Skin epidermis (tissue), 12 donors: ENCODE measurements around the gene CLIP1.
"Not testable (repeated sequence)": the region's sequence is repeated elsewhere in the genome, so short reads cannot be mapped to it uniquely, and the experiment has no call there.

Source experiments
- H3K27ac ChIP-seq, 21 experiments: fragments of 200-600 bp; sonication (generic) in 11 of 21; one replicate each; pipeline ENCODE4 v1.5.0; 2020; ENCODE audit warnings: mild to moderate bottlenecking in 3 of 21, inconsistent platforms in 2 of 21, moderate library complexity in 2 of 21
- H3K4me3 ChIP-seq, 7 experiments: fragments of 200-600 bp; sonication (generic) in 2 of 7; one replicate each; pipeline ENCODE4 v1.5.0; 2020; ENCODE audit warnings: inconsistent platforms in 2 of 7, mild to moderate bottlenecking in 2 of 7, moderate library complexity in 1 of 7

CLIP1 gene

DNA sequence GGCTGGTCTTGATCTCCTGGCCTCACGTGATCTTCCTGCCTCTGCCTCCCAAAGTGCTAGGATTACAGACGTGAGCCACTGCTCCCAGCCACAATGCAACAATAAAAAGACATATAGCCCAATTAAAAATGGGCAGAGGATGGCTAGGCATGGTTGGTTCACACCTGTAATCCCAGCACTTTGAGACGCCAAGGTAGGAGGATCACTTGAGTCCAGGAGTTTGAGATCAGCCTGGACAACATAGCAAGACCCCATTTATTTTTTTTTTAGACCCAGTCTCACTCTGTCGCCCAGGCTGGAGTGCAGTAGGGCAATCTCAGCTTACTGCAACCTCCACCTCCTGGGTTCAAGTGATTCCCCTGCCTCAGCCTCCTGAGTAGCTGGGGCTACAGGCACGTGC lies 21.6 kb upstream of the CLIP1 start:
- not testable (repeated sequence) for H3K27ac ChIP-seq, H3K4me3 ChIP-seq

DNA sequence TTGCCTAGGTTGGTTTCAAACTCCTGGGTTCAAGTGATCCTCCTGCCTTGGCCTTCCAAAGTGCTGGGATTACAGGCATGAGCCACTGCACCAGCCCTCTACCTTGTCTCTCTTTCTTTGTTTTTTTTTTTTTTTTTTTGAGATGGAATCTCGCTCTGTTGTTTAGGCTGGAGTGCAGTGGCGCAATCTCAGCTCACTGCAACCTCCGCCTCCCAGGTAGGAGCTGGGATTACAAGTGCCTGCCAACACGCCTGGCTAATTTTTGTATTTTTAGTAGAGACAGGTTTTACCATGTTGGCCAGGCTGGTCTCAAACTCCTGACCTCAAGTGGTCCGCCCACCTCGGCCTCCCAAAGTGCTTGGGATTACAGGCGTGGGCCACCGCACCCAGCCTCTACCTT lies 16.4 kb upstream of the CLIP1 start:
- not testable (repeated sequence) for H3K27ac ChIP-seq, H3K4me3 ChIP-seq

DNA sequence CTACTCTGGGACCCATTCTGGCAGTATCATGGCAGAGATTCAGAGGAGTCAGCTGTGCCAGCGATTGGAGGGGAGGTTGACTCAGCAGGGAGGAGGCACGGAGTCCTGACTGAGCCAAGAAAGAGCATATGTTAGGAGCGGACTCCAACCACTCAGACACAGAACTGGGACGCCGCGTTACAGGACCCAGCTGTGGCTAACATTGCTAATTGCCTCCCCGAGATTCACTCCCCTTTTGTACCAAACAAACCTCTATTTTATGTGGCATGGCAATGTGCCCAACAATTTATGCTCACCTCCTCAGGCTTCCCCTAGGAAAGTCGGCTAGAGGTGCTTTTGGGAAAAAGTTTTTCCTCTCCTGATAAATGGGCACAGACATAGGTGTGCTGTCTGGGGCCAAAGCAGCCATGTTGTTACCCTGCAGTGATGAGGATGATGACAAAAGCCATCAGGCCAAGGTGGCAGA lies 15.2 kb upstream of the CLIP1 start:
- Histone ChIP-seq H3K27ac (peak overlapping the region in 6 of 21 experiments; percentile 17 to 52 (median 46)), H3K4me3 (no peak overlapping the region)

DNA sequence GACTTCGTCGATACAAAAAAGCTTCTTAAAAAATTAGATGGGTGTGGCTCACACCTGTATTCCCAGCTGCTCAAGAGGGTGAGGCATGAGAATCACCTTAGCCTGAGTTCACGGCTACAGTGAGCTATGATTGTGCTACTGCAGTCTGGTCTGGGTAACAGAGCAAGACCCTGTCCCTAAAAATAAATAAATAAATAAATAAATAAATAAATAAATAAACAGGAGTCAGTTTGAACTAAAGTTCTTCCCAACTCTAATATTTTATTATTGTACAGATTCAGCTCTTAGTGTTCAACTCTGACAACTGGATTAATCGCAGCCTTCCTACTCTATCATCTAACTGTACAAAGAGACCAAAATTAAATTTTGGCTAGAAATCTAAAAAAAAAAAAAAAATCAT lies 12.7 kb upstream of the CLIP1 start:
- Histone ChIP-seq H3K4me3 (no peak overlapping the region), H3K27ac (no peak overlapping the region)

DNA sequence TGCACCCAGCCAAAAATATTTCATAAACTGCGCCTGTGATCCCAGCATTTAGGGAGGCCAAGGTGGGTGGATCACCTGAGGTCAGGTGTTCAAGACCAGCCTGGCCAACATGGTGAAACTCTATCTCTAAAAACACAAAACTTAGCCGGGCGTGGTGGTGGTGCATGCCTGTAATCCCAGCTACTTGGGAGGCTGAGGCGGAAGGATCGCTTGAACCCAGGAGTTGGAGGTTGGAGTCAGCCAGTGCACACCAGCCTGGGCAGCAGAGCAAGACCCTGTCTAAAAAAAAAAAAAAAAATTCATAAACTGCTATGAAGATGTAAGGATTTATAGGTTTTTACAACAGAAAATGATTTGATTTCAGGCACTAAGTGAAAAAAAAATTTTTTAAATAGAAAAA lies 6.6 kb upstream of the CLIP1 start:
- H3K4me3 ChIP-seq, H3K27ac ChIP-seq: not testable (repeated sequence)

DNA sequence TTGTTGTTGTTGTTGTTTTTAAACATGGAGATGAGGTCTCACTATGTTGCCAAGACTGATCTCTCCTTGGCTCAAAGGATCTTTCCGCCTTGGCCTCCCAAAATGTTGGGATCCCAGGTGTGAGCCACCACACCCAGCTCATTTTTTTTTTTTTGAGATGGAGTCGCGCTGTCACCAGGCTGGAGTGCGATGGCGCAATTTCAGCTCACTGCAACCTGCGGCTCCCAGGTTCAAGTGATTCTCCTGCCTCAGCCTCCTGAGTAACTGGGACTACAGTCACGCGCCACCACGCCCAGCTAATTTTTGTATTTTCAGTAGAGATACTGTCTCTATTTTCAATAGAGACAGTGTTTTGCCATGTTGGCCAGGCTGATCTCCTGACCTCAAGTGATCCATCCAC lies 4.9 kb upstream of the CLIP1 start:
- H3K27ac ChIP-seq, result no peak overlapping the region
- no peak overlapping the region for H3K4me3 ChIP-seq

DNA sequence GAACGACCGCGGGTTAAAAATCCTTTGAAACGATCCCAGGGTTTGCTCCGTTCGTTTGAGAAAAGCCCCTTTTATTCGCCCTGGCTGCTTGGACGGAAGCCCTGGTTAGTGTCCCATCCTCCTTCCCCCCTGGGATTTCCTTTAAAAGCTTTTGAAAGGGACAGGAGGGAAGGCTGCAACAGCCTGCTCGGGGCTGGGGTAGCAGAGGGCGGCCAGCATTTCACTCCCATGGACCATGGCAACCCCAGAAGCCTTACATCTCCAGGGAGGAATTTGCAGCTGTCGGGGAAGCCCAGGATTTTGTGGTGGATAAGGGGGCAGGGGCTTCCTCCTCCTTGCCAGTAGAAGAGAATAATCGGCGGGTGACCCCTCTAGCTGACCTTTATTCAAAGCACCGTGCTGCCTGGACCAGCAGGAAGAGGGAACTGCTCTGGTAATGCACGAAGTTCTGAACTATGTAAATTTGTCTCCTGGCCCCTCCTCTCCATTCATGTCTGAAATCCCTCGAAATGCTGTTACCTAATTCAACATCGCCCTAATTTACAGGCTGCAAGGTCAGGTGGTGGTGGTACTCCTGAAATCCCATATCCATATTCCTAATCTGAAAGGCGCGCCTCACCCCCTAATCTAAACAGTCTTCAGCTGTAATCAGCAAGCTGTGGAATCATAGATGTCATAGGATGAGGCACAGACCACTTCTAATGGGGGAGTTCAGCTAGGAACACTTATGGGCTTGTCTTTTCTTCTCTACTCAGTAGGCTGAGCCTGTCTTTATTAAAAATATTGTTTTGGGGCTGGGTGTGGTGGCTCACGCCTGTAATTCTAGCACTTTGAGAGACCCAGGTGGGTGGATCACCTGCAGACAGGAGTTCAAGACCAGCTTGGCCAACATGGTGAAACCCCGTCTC lies 1.0 kb upstream of the CLIP1 start:
- peak overlapping the region in 20 of 21 experiments; percentile 55 to 100 (median 88) for H3K27ac ChIP-seq

DNA sequence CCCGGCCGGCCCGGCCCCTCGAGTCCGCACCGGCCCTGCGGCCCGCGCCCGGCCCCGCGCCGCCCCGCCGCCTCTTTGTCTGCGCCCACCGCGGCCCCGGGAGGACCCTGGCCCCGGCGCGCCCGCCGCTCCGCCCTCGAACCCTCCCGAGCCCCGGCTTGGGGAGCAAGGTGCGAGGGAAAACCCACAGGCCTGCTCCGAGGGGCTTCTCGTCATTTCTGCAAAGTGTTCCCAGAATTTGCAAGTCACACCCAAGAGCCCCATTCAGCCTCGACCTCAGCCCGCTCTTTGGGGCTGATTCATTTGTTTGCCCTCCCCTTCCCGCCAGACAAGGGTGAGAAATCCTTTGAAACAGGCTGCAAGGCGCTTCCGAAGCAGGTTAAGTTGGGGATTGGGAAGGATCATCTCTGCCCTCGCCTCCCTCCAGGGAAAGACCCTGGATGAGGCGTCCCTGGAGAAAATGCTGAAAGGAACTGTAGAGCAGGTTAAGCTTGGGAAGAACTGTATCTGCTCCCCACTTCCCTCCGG lies 325 bp upstream of the CLIP1 start:
- H3K27ac ChIP-seq, result peak overlapping the region; percentile 55 to 100 (median 87)
- H3K4me3 ChIP-seq, result peak overlapping the region; percentile 39 to 95 (median 90)

More for the DNA sequence above, 1.0 kb upstream of the CLIP1 start:
- peak overlapping the region; percentile 39 to 95 (median 90) for H3K4me3 ChIP-seq

DNA sequence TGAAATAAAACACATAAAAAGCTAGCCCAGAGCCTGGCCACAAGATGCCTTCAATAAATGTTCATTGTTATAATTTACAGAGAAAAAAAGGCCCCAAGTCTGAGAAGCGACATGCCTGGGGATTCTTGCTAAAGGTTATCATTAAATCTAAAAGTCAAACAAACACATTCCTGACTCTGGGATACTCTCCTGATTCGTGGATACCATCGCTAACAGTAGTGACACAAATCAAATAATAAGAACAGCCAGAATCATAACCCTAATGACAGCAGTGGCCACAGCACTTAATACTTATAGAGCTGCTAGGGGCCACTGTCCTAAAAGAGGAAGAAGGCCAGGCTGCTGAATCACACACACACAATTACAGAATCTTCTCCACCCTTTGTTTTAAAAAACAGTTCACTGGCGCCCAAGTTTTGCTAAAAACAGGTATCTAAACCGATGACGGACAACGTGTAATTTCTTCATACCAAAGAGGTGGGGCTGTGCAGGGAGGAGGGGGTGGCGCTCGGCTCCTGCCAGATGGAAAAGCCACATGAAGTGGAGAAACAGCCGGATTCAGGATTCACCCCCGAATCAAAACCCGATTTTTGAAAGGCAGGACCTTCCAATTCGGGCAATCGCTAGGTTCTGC lies 1.2 kb downstream of the CLIP1 start:
- Histone ChIP-seq H3K4me3 (peak overlapping the region; percentile 81 to 95 (median 92)), H3K27ac (peak overlapping the region; percentile 91 to 100 (median 99))

DNA sequence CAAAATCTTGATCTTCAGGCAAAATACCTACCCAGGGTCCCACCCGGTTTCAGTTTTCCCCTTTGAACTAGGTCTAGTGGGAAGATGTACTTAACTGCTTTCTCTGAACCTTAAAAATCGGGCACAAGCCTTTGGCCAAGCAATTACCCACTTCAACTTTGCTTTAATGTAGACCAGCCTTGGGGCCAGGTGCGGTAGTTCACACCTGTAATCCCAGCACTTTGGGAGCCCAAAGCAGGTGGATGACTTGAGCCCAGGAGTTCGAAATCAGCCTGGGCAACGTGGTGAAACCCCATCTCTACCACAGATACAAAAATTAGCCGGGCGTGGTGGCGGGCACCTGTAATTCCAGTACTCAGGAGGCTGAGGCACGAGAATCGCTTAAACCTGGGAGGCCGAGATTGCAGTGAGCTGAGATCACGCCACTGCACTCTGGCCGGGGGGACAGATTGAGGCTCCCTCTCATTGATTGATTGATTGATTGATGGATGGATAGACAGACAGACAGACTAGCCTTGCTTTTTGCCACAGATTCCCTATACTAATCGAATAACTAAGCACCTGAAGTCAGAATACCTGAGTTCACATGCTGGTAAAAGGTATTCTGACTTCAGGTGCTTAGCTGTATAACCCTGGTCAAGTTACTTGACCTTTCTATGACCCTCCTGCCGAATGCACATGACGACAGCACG lies 1.9 kb downstream of the CLIP1 start:
- H3K4me3 ChIP-seq, result peak overlapping the region in 5 of 7 experiments; percentile 83 to 95 (median 92)
- H3K27ac ChIP-seq, result peak overlapping the region in 17 of 21 experiments; percentile 35 to 100 (median 99)

DNA sequence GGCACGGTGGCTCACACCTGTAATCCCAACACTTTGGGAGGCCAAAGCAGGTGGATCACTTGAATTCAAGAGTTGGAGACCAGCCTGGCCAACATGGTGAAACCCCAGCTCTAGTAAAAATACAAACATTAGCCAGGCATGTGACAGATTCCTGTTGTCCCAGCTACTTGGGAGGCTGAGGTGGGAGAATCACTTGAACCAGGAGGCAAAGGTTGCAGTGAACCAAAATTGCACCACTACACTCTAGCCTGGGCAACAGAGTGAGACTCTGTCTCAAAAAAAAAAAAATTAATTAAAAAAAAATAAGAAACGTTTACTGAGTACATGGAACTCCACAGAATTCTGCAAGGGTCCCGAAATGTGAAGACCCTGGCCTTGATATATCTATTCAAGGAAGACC lies 3.4 kb downstream of the CLIP1 start:
- not testable (repeated sequence) for H3K4me3 ChIP-seq
- H3K27ac ChIP-seq, result peak overlapping the region in 2 of 21 experiments; percentile 17 to 23

DNA sequence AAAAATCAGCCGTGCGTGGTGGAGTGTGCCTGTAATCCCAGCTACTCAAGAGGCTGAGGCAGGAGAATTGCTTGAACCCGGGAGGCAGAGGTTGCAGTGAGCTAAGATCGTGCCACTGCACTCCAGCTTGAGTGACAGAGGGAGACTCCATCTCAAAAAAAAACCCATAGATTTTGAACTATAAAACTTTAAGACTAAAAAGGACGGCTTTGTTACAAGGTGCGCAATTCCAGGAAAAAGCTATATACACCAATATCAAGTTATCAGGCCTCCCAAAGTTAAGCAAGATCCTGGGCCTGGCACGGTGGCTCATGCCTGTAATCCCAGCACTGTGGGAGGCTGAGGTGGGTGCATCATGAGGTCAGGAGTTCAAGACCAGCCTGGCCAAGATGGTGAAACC lies 6.8 kb downstream of the CLIP1 start:
- H3K4me3 ChIP-seq, H3K27ac ChIP-seq: not testable (repeated sequence)

DNA sequence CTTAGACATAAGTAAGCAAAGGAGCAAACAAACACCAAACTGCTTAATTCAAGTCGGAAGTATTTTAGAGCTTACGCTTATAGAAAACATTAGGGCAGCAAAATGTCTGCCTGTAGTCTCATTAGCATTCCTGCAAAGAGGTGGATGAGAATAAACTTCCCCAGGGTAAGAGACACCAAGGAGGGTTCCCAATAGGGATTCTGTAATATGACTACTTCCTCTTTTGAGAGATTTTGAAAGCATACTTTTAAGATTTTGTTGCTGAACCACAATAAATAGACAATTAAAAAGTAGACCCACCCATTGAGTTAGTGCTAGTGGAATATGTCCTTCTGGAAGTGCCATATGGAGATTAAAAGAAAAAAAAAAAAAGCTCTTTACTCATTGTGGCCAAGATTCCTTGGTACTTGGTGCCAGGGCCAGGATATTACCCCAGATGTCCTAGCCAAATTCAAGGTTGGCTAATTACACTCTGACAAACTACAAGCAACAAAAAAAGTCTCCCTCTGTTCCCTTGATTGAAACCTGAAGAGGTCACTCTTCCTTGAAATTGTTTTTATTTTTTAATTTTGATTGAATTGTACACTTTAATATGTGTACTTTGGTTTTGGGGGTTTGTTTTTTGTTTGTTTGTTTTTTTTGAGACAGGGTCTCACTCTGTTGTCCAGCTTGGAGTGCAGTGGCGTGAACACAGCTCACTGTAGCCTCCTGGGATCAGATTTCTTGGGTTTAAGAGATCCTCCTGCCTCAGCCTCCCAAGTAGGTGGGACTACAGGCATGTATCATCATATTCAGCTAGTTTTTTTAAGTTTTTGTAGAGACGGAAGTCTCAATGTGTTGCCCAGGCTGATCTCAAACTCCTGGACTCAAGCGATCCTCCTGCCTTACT lies 8.7 kb downstream of the CLIP1 start:
- H3K27ac ChIP-seq, result peak overlapping the region in 13 of 21 experiments; percentile 4 to 74 (median 61)
- no peak overlapping the region for H3K4me3 ChIP-seq

DNA sequence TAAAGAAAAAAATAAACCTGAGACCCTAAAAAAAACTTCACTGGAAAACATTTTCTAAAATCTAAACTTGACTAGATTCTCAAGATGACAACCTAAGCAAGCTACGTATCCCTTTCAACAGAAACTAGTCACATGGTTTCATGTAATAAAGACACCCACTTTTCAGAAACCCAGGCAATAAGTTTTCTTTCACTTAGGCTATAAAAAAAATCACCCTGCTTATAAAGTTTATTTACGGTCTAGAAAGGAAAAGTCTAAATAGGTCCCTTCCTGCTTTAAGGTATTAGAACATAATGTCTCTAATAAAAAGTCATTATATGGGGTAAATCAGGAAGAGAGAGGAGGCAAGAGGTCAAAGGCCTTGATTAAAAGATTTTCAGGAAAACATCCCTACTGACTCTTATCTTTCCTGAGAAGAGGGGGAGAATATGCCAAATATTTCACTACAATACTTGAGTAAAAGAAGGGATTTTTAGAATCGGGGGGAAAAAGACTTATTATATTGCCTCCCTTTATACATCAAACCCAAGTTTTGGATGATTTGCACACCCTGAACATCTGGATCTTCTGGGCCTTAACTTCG lies 9.5 kb downstream of the CLIP1 start:
- H3K4me3 ChIP-seq, result no peak overlapping the region
- H3K27ac ChIP-seq, result peak overlapping the region in 14 of 21 experiments; percentile 5 to 74 (median 60)

DNA sequence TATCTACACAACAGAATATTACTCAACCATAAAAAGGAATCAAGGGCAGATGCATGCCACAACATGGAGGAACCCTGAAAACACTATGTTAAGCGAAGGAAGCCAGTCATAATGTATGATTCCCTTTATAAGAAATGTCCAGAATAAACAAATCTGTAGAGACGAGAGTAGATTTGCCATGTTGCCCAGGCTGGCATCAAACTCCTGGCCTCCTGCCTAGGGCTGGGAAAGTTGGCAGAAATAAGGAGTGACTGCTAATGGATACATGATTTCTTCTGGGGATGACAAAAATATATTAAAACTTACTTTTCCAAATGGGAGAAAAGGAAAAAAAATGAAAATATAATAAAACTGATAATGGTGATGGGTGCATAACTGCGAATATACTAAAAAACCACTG lies 10.9 kb downstream of the CLIP1 start:
- Histone ChIP-seq H3K27ac (no peak overlapping the region), H3K4me3 (no peak overlapping the region)

DNA sequence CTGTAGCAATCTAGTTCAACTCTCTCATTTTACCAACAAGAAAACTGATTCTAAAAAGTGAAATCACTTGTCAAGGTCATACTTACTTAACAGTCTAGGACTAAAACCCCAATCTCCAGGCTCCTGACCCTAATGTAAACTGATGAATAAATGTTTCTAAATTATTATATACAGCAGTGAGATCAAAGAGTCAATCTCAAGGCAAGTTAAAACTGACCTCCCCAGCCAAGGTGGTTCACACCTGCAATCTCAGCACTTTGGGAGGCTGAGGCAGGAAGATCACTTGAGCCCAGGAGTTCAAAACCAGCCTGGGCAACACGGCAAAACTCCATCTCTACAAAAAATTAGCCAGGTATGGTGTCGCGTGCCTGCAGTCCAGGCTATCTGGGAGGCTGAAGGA lies 15.3 kb downstream of the CLIP1 start:
- Histone ChIP-seq H3K27ac (peak overlapping the region in 2 of 21 experiments; percentile 38 to 50), H3K4me3 (no peak overlapping the region)

DNA sequence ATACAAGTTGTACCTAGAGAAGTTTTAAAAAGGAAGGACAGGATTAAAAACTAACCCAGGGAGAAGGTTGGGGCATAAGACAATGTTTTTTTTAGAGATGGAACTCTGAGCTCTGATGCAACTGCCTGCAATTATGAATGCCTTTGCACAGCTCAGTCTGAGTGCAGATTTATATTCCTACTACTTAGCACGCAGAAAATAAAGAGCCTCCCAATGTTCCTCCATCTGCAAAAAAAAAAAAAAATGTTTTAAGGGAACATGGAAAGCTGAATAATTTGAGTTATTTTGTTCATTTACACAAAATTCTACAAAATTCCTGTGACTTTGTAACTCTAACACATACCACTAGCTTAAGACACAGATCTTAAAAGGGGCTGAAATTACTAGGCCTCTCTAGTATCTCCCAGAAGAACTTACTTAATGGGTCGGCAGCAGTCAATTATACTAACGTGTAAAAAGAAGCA lies 15.7 kb downstream of the CLIP1 start:
- Histone ChIP-seq H3K4me3 (no peak overlapping the region), H3K27ac (peak overlapping the region in 4 of 21 experiments; percentile 20 to 50 (median 32))

DNA sequence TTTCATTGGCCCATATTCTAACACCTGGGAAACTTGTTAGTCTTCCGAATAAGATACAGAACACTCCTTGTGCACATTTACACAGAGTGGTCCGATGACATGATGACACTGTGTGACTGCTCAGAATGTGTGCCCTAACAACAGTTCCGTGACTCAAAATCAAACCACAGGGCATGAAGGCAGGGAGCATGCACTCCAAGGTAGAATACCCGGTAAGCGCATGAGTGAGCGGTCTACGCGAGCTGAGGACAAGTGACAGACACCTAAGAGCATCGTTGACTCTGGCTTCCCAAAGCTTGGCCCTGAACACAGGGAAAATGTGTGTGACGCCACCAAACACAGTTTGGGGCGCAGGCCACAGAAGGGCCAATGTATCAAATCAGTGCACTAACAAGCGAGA lies 18.6 kb downstream of the CLIP1 start:
- Histone ChIP-seq H3K27ac (no peak overlapping the region), H3K4me3 (no peak overlapping the region)
